MM.1S (cell line): ENCODE data around the gene RITA1.

Experiments used
- DNase-seq: peaks from one replicate; pipeline ENCODE4 v3.0.0-alpha.2; 2015
- H2AFZ ChIP-seq: fragments of 300-600 bp; sonication (generic); 2 replicates; pipeline ENCODE4 v1.6.0; 2016; ENCODE audit warnings: antibody characterized with exemption, low read length
- H3F3A ChIP-seq: fragments of 300-600 bp; sonication (generic); 2 replicates; pipeline ENCODE4 v1.6.1; 2016; ENCODE audit warnings: mild to moderate bottlenecking, antibody characterized with exemption, low read length, moderate library complexity, mixed read lengths; ENCODE audit not compliant: insufficient read depth
- H3K27ac ChIP-seq: fragments of 300-600 bp; sonication (generic); 2 replicates; pipeline ENCODE4 v1.5.1; 2016; ENCODE audit warnings: mild to moderate bottlenecking, low read length
- H3K27me3 ChIP-seq: fragments of 300-600 bp; sonication (generic); replicated peaks from 2 replicates; pipeline ENCODE4 v1.6.0; 2016; ENCODE audit warnings: low read length; ENCODE audit not compliant: insufficient read depth
- H3K36me3 ChIP-seq: fragments of 300-600 bp; sonication (generic); replicated peaks from 2 replicates; pipeline ENCODE4 v1.6.1; 2016; ENCODE audit warnings: mild to moderate bottlenecking, low read length, mixed read lengths; ENCODE audit not compliant: insufficient read depth
- H3K4me1 ChIP-seq: fragments of 300-600 bp; sonication (generic); 2 replicates; pipeline ENCODE4 v1.6.1; 2016; ENCODE audit warnings: low read length, mixed read lengths
- H3K4me2 ChIP-seq: fragments of 300-600 bp; sonication (generic); 2 replicates; pipeline ENCODE4 v1.6.0; 2016; ENCODE audit warnings: low read depth, low read length
- H3K4me3 ChIP-seq: fragments of 300-600 bp; sonication (generic); 2 replicates; pipeline ENCODE4 v1.5.1; 2016; ENCODE audit warnings: low read length, mixed read lengths
- H3K79me2 ChIP-seq: fragments of 300-600 bp; sonication (generic); 2 replicates; pipeline ENCODE4 v1.6.1; 2016; ENCODE audit warnings: mixed run types, low read length, mixed read lengths
- H3K9ac ChIP-seq: fragments of 300-600 bp; sonication (generic); 2 replicates; pipeline ENCODE4 v1.6.1; 2016; ENCODE audit warnings: low read length, mixed read lengths
- H3K9me2 ChIP-seq: fragments of 300-600 bp; sonication (generic); replicated peaks from 2 replicates; pipeline ENCODE4 v1.6.1; 2016; ENCODE audit warnings: mild to moderate bottlenecking, low read length, mixed read lengths; ENCODE audit not compliant: insufficient read depth
- H3K9me3 ChIP-seq: fragments of 300-600 bp; sonication (generic); replicated peaks from 2 replicates; pipeline ENCODE4 v1.6.1; 2016; ENCODE audit warnings: mild to moderate bottlenecking, low read length, mixed read lengths; ENCODE audit not compliant: insufficient read depth
- H4K20me1 ChIP-seq: fragments of 300-600 bp; sonication (generic); 2 replicates; pipeline ENCODE4 v1.6.1; 2016; ENCODE audit warnings: mild to moderate bottlenecking, low read length, moderate library complexity, mixed read lengths; ENCODE audit not compliant: insufficient read depth
- EZH2 ChIP-seq: fragments of 300-600 bp; sonication (generic); optimal IDR thresholded peaks from 2 replicates; pipeline ENCODE3; 2017; ENCODE audit warnings: low read depth, mild to moderate bottlenecking, antibody characterized with exemption, low read length, mixed read lengths
- EZH2phosphoT487 ChIP-seq: fragments of 300-600 bp; sonication (generic); IDR thresholded peaks from 2 replicates; pipeline ENCODE4 v1.6.1; 2018; ENCODE audit warnings: antibody characterized with exemption, low read length
- TF ChIP-seq, protein P1 (sequence below): fragments of 300-600 bp; sonication (generic); IDR thresholded peaks from 2 replicates; pipeline ENCODE4 v1.5.1; 2016; ENCODE audit warnings: antibody characterized with exemption, low read length, mixed read lengths

The RITA1 gene

DNA sequence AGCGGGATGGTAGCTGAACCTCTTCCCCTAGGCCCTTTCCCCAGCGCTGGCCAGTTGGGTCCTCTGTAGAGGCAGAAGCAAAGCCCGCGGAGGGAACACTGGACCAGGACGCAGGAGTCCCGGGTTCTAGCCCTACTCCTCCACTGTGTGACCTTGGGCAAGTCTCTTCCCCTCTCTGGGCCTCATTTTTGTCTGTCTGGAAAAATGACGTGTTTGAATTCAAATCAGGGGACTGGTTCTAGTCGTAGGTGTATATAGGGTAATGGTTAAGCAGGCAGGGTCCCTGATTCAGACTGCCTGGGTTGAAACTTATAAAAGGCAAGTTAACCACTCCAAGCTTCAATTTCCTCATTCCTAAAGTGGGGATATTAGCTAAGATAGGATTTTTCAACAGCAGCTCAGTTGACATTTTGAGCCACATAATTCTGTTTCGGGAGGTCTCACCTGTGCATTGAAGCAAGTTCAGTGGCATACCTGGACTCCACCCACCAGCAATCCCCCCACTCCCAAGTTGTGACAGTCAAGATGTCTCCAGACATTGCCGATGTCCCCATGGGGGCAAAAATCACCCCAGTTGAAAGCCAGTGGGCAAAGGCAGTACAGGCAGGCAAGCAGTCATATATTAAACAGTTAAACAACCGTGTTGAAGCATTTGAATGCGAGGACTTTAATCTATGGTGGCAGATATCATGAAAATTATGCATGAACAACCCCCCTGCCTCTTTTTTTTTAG is 36.6 kb downstream of the RITA1 start:
- Histone ChIP-seq H3K79me2 (peaks cover 19% of the 10 kb centered on the region), H3K27me3 (no peaks in the 10 kb centered on the region), H3F3A (peaks cover 9% of the 10 kb centered on the region; the same call in 1 of the 2 replicates), H3K36me3 (no peaks in the 10 kb centered on the region), H3K9me3 (no peaks in the 10 kb centered on the region), H3K9ac (peak overlapping the region; percentile 80), H3K9me2 (no peaks in the 10 kb centered on the region), H4K20me1 (no peaks in the 10 kb centered on the region), H3K4me3 (peak overlapping the region; percentile 75), H3K4me1 (no peaks in the 10 kb centered on the region), H3K4me2 (peak overlapping the region; percentile 89), H3K27ac (peak overlapping the region; percentile 59; the same call in 1 of the 2 replicates), H2AFZ (no peak overlapping the region)
- TF ChIP-seq EZH2phosphoT487 (no peak), EZH2 (no peak)
- TF ChIP-seq, protein P1, sequence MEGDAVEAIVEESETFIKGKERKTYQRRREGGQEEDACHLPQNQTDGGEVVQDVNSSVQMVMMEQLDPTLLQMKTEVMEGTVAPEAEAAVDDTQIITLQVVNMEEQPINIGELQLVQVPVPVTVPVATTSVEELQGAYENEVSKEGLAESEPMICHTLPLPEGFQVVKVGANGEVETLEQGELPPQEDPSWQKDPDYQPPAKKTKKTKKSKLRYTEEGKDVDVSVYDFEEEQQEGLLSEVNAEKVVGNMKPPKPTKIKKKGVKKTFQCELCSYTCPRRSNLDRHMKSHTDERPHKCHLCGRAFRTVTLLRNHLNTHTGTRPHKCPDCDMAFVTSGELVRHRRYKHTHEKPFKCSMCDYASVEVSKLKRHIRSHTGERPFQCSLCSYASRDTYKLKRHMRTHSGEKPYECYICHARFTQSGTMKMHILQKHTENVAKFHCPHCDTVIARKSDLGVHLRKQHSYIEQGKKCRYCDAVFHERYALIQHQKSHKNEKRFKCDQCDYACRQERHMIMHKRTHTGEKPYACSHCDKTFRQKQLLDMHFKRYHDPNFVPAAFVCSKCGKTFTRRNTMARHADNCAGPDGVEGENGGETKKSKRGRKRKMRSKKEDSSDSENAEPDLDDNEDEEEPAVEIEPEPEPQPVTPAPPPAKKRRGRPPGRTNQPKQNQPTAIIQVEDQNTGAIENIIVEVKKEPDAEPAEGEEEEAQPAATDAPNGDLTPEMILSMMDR: no peak
- DNase-seq: no peak

DNA sequence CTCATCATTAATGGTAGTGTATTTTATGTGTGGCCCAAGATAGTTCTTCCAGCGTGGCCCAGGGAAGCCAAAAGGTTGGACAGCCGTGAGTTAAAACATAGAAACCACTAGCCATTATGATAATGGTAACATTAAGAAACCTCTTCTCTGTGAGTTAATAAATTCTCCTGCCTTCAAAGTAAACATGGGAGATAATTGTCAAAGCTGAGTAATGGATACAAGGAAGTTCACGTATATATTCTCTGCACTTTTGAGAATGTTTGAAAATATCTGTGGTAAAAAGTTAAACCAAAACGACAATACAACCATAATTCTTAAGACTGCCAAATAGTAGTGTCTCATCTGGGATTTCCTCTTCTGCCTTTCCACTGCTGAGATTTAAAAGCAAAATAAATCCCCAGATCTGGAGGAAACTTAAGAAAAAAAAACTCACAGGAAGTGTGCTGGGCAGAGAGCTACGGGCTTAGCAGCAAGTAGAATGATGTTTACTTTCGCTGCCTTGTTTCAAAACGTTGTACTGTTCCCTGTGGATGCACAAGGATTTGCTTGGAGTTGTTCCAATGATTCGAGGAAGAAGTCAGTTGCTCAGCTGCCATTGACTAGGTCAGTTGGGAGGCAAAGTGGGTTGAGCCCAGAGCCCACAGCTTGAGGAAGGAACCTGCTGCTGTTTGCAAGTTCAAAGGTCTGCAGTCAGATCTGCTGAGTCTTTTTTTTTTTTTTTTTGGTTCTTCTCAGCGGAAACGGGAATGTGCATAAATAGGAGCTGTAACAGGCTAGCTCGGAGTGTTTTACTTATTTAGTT is 37.4 kb downstream of the RITA1 start:
- no peaks in the 10 kb centered on the region for H3K36me3 ChIP-seq
- H3K9me3 ChIP-seq: no peaks in the 10 kb centered on the region
- peaks cover 9% of the 10 kb centered on the region; the same call in 1 of the 2 replicates for H3F3A ChIP-seq
- DNase-seq: no peak
- peak overlapping the region; percentile 59 for H3K27ac ChIP-seq
- peak overlapping the region; percentile 75 for H3K4me3 ChIP-seq
- H3K4me2 ChIP-seq: peak overlapping the region; percentile 89
- TF ChIP-seq EZH2phosphoT487: no peak
- no peak for TF ChIP-seq EZH2
- TF ChIP-seq, protein P1: no peak
- H3K9me2 ChIP-seq: no peaks in the 10 kb centered on the region
- no peak overlapping the region for H2AFZ ChIP-seq
- H3K27me3 ChIP-seq: no peaks in the 10 kb centered on the region
- H3K79me2 ChIP-seq: peaks cover 19% of the 10 kb centered on the region
- no peaks in the 10 kb centered on the region for H4K20me1 ChIP-seq
- H3K4me1 ChIP-seq: no peaks in the 10 kb centered on the region
- H3K9ac ChIP-seq: peak overlapping the region; percentile 80

DNA sequence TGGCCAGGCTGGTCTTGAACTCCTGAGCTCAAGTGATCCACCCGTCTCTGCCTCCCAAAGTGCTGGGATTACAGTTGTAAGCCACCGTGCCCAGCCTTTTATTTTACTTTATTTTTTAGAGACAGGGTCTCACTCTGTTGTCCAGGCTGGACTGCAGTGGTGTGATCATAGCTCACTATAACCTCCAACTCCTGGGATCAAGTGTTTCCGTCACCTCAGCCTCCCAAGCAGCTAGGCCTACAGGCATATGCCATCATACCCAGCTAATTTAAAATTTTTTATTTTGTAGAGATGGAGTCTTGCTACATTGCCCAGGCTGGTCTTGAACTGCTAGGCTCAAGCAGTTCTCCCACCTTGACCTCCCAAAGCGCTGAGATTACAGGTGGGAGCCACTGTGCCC is 39.4 kb downstream of the RITA1 start:
- peaks cover 19% of the 10 kb centered on the region for H3K79me2 ChIP-seq
- H3K27me3 ChIP-seq: no peaks in the 10 kb centered on the region
- peaks cover 13% of the 10 kb centered on the region for H3K4me1 ChIP-seq
- H4K20me1 ChIP-seq: no peaks in the 10 kb centered on the region
- no peaks in the 10 kb centered on the region for H3K9me3 ChIP-seq
- TF ChIP-seq EZH2phosphoT487 (no peak), EZH2 (no peak)
- TF ChIP-seq, protein P1: no peak
- no peak overlapping the region for H3K4me2 ChIP-seq
- no peak overlapping the region for H2AFZ ChIP-seq
- H3K9me2 ChIP-seq: no peaks in the 10 kb centered on the region
- H3F3A ChIP-seq: peaks cover 21% of the 10 kb centered on the region; the same call in 1 of the 2 replicates
- no peak for DNase-seq
- no peaks in the 10 kb centered on the region for H3K36me3 ChIP-seq
- H3K27ac ChIP-seq: no peak overlapping the region
- no peak overlapping the region for H3K9ac ChIP-seq
- no peak overlapping the region for H3K4me3 ChIP-seq
